HG03558 (cell line): ENCODE results near the gene ARHGAP6.
"Not testable (repeated sequence)": the region's sequence is repeated elsewhere in the genome, so short reads cannot be mapped to it uniquely, and the experiment has no call there.

ENCODE experiments used
- ATAC-seq: cut with Tn5 transposase; IDR thresholded peaks from one replicate; pipeline ENCODE4 v1.9.1; 2021; ENCODE audit warnings: moderate number of reproducible peaks; ENCODE audit not compliant: unreplicated experiment; ENCODE audit errors: extremely low read depth

The ARHGAP6 gene

GRCh38 chrX:11579636-11580600 is 85.8 kb downstream of the ARHGAP6 start:
- no peak for ATAC-seq

GRCh38 chrX:11578301-11578700 is 87.4 kb downstream of the ARHGAP6 start:
- not testable (repeated sequence) for ATAC-seq

- ATAC-seq = no peak
These were observed 88.1 kb downstream of the ARHGAP6 start for GRCh38 chrX:11577603-11578002.

GRCh38 chrX:11575332-11575731 is 90.4 kb downstream of the ARHGAP6 start:
- ATAC-seq = no peak

GRCh38 chrX:11567528-11568220 is 98.0 kb downstream of the ARHGAP6 start:
- ATAC-seq = no peak

- no peak for ATAC-seq
These were observed 98.9 kb downstream of the ARHGAP6 start for GRCh38 chrX:11566789-11567188.

- ATAC-seq = no peak
These were observed 99.5 kb downstream of the ARHGAP6 start for GRCh38 chrX:11566173-11566572.

- ATAC-seq = no peak
These were observed 101.2 kb downstream of the ARHGAP6 start for GRCh38 chrX:11564546-11564945.

GRCh38 chrX:11562570-11562969 is 103.2 kb downstream of the ARHGAP6 start:
- ATAC-seq = no peak

- no peak for ATAC-seq
These were observed 106.7 kb downstream of the ARHGAP6 start for GRCh38 chrX:11558972-11559371.

GRCh38 chrX:11557120-11557519 is 108.6 kb downstream of the ARHGAP6 start:
- ATAC-seq = no peak

GRCh38 chrX:11555759-11556158 is 110.0 kb downstream of the ARHGAP6 start:
- ATAC-seq = no peak

- ATAC-seq = no peak
These were observed 112.1 kb downstream of the ARHGAP6 start for GRCh38 chrX:11553594-11553993.

- no peak for ATAC-seq
These were observed 114.6 kb downstream of the ARHGAP6 start for GRCh38 chrX:11551151-11551550.

GRCh38 chrX:11546917-11547316 is 118.8 kb downstream of the ARHGAP6 start:
- ATAC-seq = no peak

- ATAC-seq = no peak
These were observed 122.5 kb downstream of the ARHGAP6 start for GRCh38 chrX:11543249-11543648.

- no peak for ATAC-seq
These were observed 124.2 kb downstream of the ARHGAP6 start for GRCh38 chrX:11541510-11541909.

- peak; percentile 55 for ATAC-seq
These were observed 125.0 kb downstream of the ARHGAP6 start for GRCh38 chrX:11540532-11541377.

- no peak for ATAC-seq
These were observed 128.6 kb downstream of the ARHGAP6 start for GRCh38 chrX:11537141-11537540.

GRCh38 chrX:11535156-11535919 is 130.4 kb downstream of the ARHGAP6 start:
- ATAC-seq = no peak
